ENCODE data around the gene GAR1.

GAR1 gene

GRCh38 chr4:109827672-109828071, 12.1 kb downstream of the GAR1 start, which contains the start of gene RRH:
TSS of gene RRH (plus strand) at chr4:109827972. CDS start at chr4:109828028, 56 bp downstream.
- Histone ChIP-seq H3K4me2 (ENCODE audit: low read length) (no peak within 1 kb of the TSS), H3K36me3 (ENCODE audit: insufficient read depth, low read length) (peaks cover 28% of the 10 kb centered on the region), H3K27ac (ENCODE audit: low read depth, low read length, poor library complexity, severe bottlenecking) (no peak within 1 kb of the TSS), H3K79me2 (ENCODE audit: insufficient read depth, low read length) (no peaks in the 10 kb centered on the region), H3K9me2 (ENCODE audit: low read depth, low read length) (no peaks in the 10 kb centered on the region), H4K20me1 (ENCODE audit: insufficient read depth, low read length) (no peaks in the 10 kb centered on the region), H3K4me3 (ENCODE audit: low read depth, low read length, poor library complexity, severe bottlenecking) (no peak within 1 kb of the TSS), H3K4me1 (ENCODE audit: insufficient read depth, low read length, severe bottlenecking) (no peaks in the 10 kb centered on the region), H2AFZ (ENCODE audit: low read length) (no peak within 1 kb of the TSS), H3K9me3 (ENCODE audit: low read length) (no peaks in the 10 kb centered on the region), H3K9ac (ENCODE audit: low read length) (no peak within 1 kb of the TSS), H3K27me3 (ENCODE audit: insufficient read depth, low read length) (no peaks in the 10 kb centered on the region), H3F3A (ENCODE audit: insufficient read depth, low read length) (peaks cover 7% of the 10 kb centered on the region; the same call in 1 of the 2 replicates)
- TF ChIP-seq EZH2 (IDR thresholded peaks at IDR 0.05; ENCODE audit: borderline replicate concordance, low read length) (no peak), CTCF (IDR thresholded peaks at IDR 0.05; ENCODE audit: low read length) (no peak)

GRCh38 chr4:109833756-109834155, 18.2 kb downstream of the GAR1 start:
- no peak overlapping the region for H3K9ac ChIP-seq (ENCODE audit: low read length)
- no peak overlapping the region for H2AFZ ChIP-seq (ENCODE audit: low read length)
- H3F3A ChIP-seq (ENCODE audit: insufficient read depth, low read length): no peaks in the 10 kb centered on the region
- H3K27ac ChIP-seq (ENCODE audit: low read depth, low read length, poor library complexity, severe bottlenecking): no peak overlapping the region
- H3K27me3 ChIP-seq (ENCODE audit: insufficient read depth, low read length): no peaks in the 10 kb centered on the region
- no peak for TF ChIP-seq EZH2 (IDR thresholded peaks at IDR 0.05; ENCODE audit: borderline replicate concordance, low read length)
- no peak for TF ChIP-seq CTCF (IDR thresholded peaks at IDR 0.05; ENCODE audit: low read length)
- no peak overlapping the region for H3K4me3 ChIP-seq (ENCODE audit: low read depth, low read length, poor library complexity, severe bottlenecking)
- no peaks in the 10 kb centered on the region for H4K20me1 ChIP-seq (ENCODE audit: insufficient read depth, low read length)
- H3K9me2 ChIP-seq (ENCODE audit: low read depth, low read length): no peaks in the 10 kb centered on the region
- H3K4me2 ChIP-seq (ENCODE audit: low read length): no peak overlapping the region
- H3K36me3 ChIP-seq (ENCODE audit: insufficient read depth, low read length): no peaks in the 10 kb centered on the region
- no peaks in the 10 kb centered on the region for H3K79me2 ChIP-seq (ENCODE audit: insufficient read depth, low read length)
- no peaks in the 10 kb centered on the region for H3K9me3 ChIP-seq (ENCODE audit: low read length)
- no peaks in the 10 kb centered on the region for H3K4me1 ChIP-seq (ENCODE audit: insufficient read depth, low read length, severe bottlenecking)

- Histone ChIP-seq H3K4me3 (ENCODE audit: low read depth, low read length, poor library complexity, severe bottlenecking) (no peak overlapping the region), H3K4me1 (ENCODE audit: insufficient read depth, low read length, severe bottlenecking) (no peaks in the 10 kb centered on the region), H3K9ac (ENCODE audit: low read length) (no peak overlapping the region), H3K27me3 (ENCODE audit: insufficient read depth, low read length) (no peaks in the 10 kb centered on the region), H3K9me2 (ENCODE audit: low read depth, low read length) (no peaks in the 10 kb centered on the region), H3K9me3 (ENCODE audit: low read length) (no peaks in the 10 kb centered on the region), H3F3A (ENCODE audit: insufficient read depth, low read length) (no peaks in the 10 kb centered on the region), H4K20me1 (ENCODE audit: insufficient read depth, low read length) (no peaks in the 10 kb centered on the region), H3K36me3 (ENCODE audit: insufficient read depth, low read length) (no peaks in the 10 kb centered on the region), H3K79me2 (ENCODE audit: insufficient read depth, low read length) (no peaks in the 10 kb centered on the region), H2AFZ (ENCODE audit: low read length) (no peak overlapping the region), H3K4me2 (ENCODE audit: low read length) (no peak overlapping the region), H3K27ac (ENCODE audit: low read depth, low read length, poor library complexity, severe bottlenecking) (no peak overlapping the region)
- no peak for TF ChIP-seq CTCF (IDR thresholded peaks at IDR 0.05; ENCODE audit: low read length)
- TF ChIP-seq EZH2 (IDR thresholded peaks at IDR 0.05; ENCODE audit: borderline replicate concordance, low read length): no peak
Observed at GRCh38 chr4:109836985-109837384, 21.4 kb downstream of the GAR1 start.

Measured in OCI-LY1 (cell line).